Body of pancreas (tissue), 4 donors: Measurements from ENCODE around the gene PINK1. TPM values are rescaled to one million over a fixed set of nuclear protein-coding genes. Genes with fewer than 3 reads are reported as not detected.

Experiments
- ATAC-seq: fragments of 150-250 bp; one replicate; pipeline ENCODE4 v1.9.1; 2016
- DNase-seq, 4 donors: peaks; one replicate each; pipeline ENCODE4 v3.0.0-alpha.2; 2019
- H3K27ac ChIP-seq, 4 donors: fragments of 200-600 bp; sonication (generic); 1 replicate in 3 of 4; 2 replicates in 1 of 4; pipeline versions ENCODE4 v1.5.1 to v1.6.1; 2016 to 2019; ENCODE audit warnings: mild to moderate bottlenecking in 1 of 4, mixed read lengths in 1 of 4, moderate library complexity in 1 of 4
- H3K27me3 ChIP-seq, 2 donors: fragments of 200-600 bp; sonication (generic); one replicate each; pipeline ENCODE4 v1.6.0; 2016; ENCODE audit warnings: mild to moderate bottlenecking in 1 of 2
- H3K36me3 ChIP-seq, 2 donors: fragments of 200-600 bp; sonication (generic); replicated peaks in 1 of 2; 2 replicates each; pipeline ENCODE4 v1.5.1; 2016; ENCODE audit warnings: low read depth in 2 of 2; ENCODE audit not compliant: insufficient read depth in 1 of 2
- H3K4me1 ChIP-seq: fragments of 200-600 bp; sonication (generic); one replicate; pipeline ENCODE4 v1.6.0; 2016
- H3K4me3 ChIP-seq, 2 donors: fragments of 200-600 bp; sonication (generic); 1 replicate in 1 of 2; 2 replicates in 1 of 2; pipeline ENCODE4 v1.5.1; 2016 to 2019
- H3K9me3 ChIP-seq, 3 donors: fragments of 200-600 bp; sonication (generic); 1 replicate in 2 of 3; 2 replicates in 1 of 3; pipeline ENCODE4 v1.5.1; 2016
- POLR2A ChIP-seq, 3 donors: fragments of 450-650 bp; IDR thresholded peaks; one replicate each; pipeline ENCODE4 v1.6.1; 2016; ENCODE audit warnings: antibody characterized with exemption in 3 of 3, mild to moderate bottlenecking in 2 of 3
- WGBS, 2 donors: methylation state at CpG; one replicate each; pipeline ENCODE4 v1.1.5; 2017; 5-methylcytosine and 5-hydroxymethylcytosine counted together
- intact Hi-C: fragments of 100-400 bp; cut with DNase I; formaldehyde crosslinking; loops from one replicate; pipeline ENCODE4 v1.15.1; 2023
- total RNA-seq, 2 donors: library from RNA; depleted of rRNA; stranded (reverse); fragments of >200 nt; gene quantifications; one replicate each; pipeline ENCODE4 v1.1.0, GENCODE V29; 2016
- TF ChIP-seq, protein P1 (sequence below), 7 experiments: fragments of 450-650 bp in 4 of 7; fragments of 200-600 bp in 3 of 7; sonication (generic) in 3 of 7; IDR thresholded peaks; one replicate each; pipeline ENCODE4 v1.5.1; 2016 to 2019; ENCODE audit warnings: antibody characterized with exemption in 7 of 7

PINK1 gene
- total RNA-seq, 2 donors from 2014 or later = 40.9 to 67.5 TPM

GRCh38 chr1:20616847-20617487 lies 16.3 kb upstream of the PINK1 start:
- no peaks in the 10 kb centered on the region for H3K36me3 ChIP-seq
- no peak overlapping the region for H3K27ac ChIP-seq
- no peak for DNase-seq
- TF ChIP-seq POLR2A (IDR thresholded peaks at IDR 0.05) = no peak
- TF ChIP-seq, protein P1, sequence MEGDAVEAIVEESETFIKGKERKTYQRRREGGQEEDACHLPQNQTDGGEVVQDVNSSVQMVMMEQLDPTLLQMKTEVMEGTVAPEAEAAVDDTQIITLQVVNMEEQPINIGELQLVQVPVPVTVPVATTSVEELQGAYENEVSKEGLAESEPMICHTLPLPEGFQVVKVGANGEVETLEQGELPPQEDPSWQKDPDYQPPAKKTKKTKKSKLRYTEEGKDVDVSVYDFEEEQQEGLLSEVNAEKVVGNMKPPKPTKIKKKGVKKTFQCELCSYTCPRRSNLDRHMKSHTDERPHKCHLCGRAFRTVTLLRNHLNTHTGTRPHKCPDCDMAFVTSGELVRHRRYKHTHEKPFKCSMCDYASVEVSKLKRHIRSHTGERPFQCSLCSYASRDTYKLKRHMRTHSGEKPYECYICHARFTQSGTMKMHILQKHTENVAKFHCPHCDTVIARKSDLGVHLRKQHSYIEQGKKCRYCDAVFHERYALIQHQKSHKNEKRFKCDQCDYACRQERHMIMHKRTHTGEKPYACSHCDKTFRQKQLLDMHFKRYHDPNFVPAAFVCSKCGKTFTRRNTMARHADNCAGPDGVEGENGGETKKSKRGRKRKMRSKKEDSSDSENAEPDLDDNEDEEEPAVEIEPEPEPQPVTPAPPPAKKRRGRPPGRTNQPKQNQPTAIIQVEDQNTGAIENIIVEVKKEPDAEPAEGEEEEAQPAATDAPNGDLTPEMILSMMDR (IDR thresholded peaks at IDR 0.05) = no peak
- intact Hi-C loops = no loop called here
- no peaks in the 10 kb centered on the region for H3K9me3 ChIP-seq
- ATAC-seq = no peak
- no peaks in the 10 kb centered on the region for H3K27me3 ChIP-seq
- 52 to 61% methylated on average over 3 of the region's 3 CpGs for WGBS, 2 donors
- no peak overlapping the region for H3K4me3 ChIP-seq
- H3K4me1 ChIP-seq = no peaks in the 10 kb centered on the region

DNA sequence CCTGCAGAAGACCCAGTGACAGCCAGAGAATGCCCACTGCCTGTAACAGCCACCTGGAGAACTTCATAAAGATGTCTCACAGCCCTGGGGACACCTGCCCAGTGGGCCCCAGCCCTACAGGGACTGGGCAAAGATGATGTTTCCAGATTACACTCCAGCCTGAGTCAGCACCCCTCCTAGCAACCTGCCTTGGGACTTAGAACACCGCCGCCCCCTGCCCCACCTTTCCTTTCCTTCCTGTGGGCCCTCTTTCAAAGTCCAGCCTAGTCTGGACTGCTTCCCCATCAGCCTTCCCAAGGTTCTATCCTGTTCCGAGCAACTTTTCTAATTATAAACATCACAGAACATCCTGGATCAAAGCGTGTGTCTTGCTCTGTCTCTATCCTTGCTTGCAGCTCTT lies 14.7 kb upstream of the PINK1 start:
- H3K9me3 ChIP-seq = no peaks in the 10 kb centered on the region
- H3K4me1 ChIP-seq = no peaks in the 10 kb centered on the region
- H3K27ac ChIP-seq = no peak overlapping the region
- H3K4me3 ChIP-seq = no peak overlapping the region
- WGBS, 2 donors = 49 to 56% methylated on average over 4 of the region's 4 CpGs
- no peak for TF ChIP-seq POLR2A (IDR thresholded peaks at IDR 0.05)
- TF ChIP-seq, protein P1 (IDR thresholded peaks at IDR 0.05) = no peak
- no peak for DNase-seq
- intact Hi-C loops = no loop called here
- H3K27me3 ChIP-seq = no peaks in the 10 kb centered on the region
- H3K36me3 ChIP-seq = no peaks in the 10 kb centered on the region
- ATAC-seq = no peak

DNA sequence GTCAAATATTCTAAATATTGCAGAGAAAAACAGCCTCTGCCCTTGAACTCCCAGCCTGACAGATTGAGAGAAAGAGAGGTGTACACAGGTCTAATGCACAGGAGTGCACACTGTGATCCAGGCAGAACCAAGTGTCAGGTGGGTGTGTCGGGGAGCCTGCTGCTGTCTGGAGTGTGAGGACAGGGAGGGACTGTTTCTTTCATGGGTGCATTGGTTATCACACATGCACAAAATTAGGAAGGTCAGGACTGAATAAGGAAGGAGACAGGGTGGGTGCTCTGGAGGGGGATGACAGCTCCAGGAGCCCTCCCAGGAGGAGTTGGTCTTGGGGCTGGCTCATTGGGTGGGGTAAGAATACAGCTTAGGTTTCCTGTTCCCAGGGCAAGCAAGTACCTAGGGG lies 13.3 kb upstream of the PINK1 start:
- intact Hi-C loops = no loop called here
- Histone ChIP-seq H3K4me3 (no peak overlapping the region), H3K4me1 (no peaks in the 10 kb centered on the region), H3K27ac (no peak overlapping the region), H3K9me3 (no peaks in the 10 kb centered on the region), H3K36me3 (no peaks in the 10 kb centered on the region), H3K27me3 (no peaks in the 10 kb centered on the region)
- DNase-seq (no peak), ATAC-seq (no peak)
- 69 to 100% methylated on average over 1 of the region's 1 CpG for WGBS, 2 donors
- no peak for TF ChIP-seq POLR2A (IDR thresholded peaks at IDR 0.05)
- TF ChIP-seq, protein P1 (IDR thresholded peaks at IDR 0.05) = no peak

DNA sequence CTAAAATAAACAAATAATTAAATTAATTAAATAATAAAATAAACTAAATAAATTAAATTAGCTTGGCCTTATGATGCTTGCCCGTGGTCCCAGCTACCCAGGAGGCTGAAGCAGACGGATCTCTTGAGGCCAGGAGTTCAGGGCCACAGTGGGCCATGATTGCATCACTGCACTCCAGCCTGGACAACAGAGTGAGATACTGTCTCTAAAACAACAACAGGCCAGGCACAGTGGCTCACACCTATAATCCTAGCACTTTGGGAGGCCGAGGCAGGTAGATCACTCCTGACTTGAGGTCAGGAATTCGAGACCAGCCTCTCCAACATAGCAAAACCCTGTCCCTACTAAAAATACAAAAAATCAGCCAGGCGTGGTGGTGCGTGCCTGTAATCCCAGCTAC lies 12.2 kb upstream of the PINK1 start:
- ATAC-seq (no peak), DNase-seq (no peak)
- H3K36me3 ChIP-seq = no peaks in the 10 kb centered on the region
- no peaks in the 10 kb centered on the region for H3K4me1 ChIP-seq
- TF ChIP-seq, protein P1 (IDR thresholded peaks at IDR 0.05) = no peak
- no peak for TF ChIP-seq POLR2A (IDR thresholded peaks at IDR 0.05)
- intact Hi-C loops = no loop called here
- 82 to 92% methylated on average over 6 of the region's 6 CpGs for WGBS, 2 donors
- H3K4me3 ChIP-seq = no peak overlapping the region
- H3K27ac ChIP-seq = no peak overlapping the region
- no peaks in the 10 kb centered on the region for H3K27me3 ChIP-seq
- H3K9me3 ChIP-seq = no peaks in the 10 kb centered on the region

GRCh38 chr1:20624709-20625108 lies 8.5 kb upstream of the PINK1 start:
- no peak overlapping the region for H3K27ac ChIP-seq
- 88 to 95% methylated on average over 1 of the region's 1 CpG for WGBS, 2 donors

More at GRCh38 chr1:20624709-20625108, 8.5 kb upstream of the PINK1 start:
- H3K4me3 ChIP-seq = no peak overlapping the region
- no peaks in the 10 kb centered on the region for H3K4me1 ChIP-seq
- ATAC-seq (no peak), DNase-seq (no peak)
- intact Hi-C loops = no loop called here
- no peaks in the 10 kb centered on the region for H3K27me3 ChIP-seq
- H3K9me3 ChIP-seq = no peaks in the 10 kb centered on the region
- TF ChIP-seq POLR2A (IDR thresholded peaks at IDR 0.05) = no peak
- TF ChIP-seq, protein P1 (IDR thresholded peaks at IDR 0.05) = no peak
- H3K36me3 ChIP-seq = no peaks in the 10 kb centered on the region
